H9 (cell line): Measurements from ENCODE around the gene HS3ST2. TPM values are rescaled to one million over a fixed set of nuclear protein-coding genes. Genes with fewer than 3 reads are reported as not detected.

Experiments
- DNase-seq: peaks from one replicate; pipeline ENCODE4 v3.0.0-alpha.2; 2017
- H2AFZ ChIP-seq: one replicate; pipeline ENCODE4 v1.6.1; 2013; ENCODE audit warnings: mild to moderate bottlenecking, low read length, control low read depth, moderate library complexity
- H2AK5ac ChIP-seq: 2 replicates; pipeline ENCODE4 v1.6.1; 2013; ENCODE audit warnings: low read length, control low read depth, mixed read lengths; ENCODE audit not compliant: insufficient read length
- H2BK120ac ChIP-seq: one replicate; pipeline ENCODE4 v1.6.1; 2013; ENCODE audit warnings: low read depth, mild to moderate bottlenecking, low read length, control low read depth, inconsistent platforms; ENCODE audit not compliant: poor library complexity, severe bottlenecking
- H2BK12ac ChIP-seq: 2 replicates; pipeline ENCODE4 v1.6.1; 2013; ENCODE audit warnings: low read length, control low read depth, mixed read lengths, low read depth; ENCODE audit not compliant: insufficient read length
- H2BK15ac ChIP-seq: 2 replicates; pipeline ENCODE4 v1.6.1; 2013; ENCODE audit warnings: low read depth, low read length, control low read depth
- H2BK20ac ChIP-seq: one replicate; pipeline ENCODE4 v1.6.1; 2013; ENCODE audit warnings: low read depth, mild to moderate bottlenecking, low read length, control low read depth, inconsistent platforms; ENCODE audit not compliant: poor library complexity, severe bottlenecking
- H2BK5ac ChIP-seq: 2 replicates; pipeline ENCODE4 v1.6.1; 2013; ENCODE audit warnings: low read length, control low read depth, mixed read lengths; ENCODE audit not compliant: insufficient read length
- H3K14ac ChIP-seq: 2 replicates; pipeline ENCODE4 v1.6.1; 2013; ENCODE audit warnings: low read length, control low read depth; ENCODE audit not compliant: insufficient read depth
- H3K18ac ChIP-seq: 2 replicates; pipeline ENCODE4 v1.6.1; 2013; ENCODE audit warnings: low read depth, mild to moderate bottlenecking, mixed read lengths, low read length, control low read depth; ENCODE audit not compliant: insufficient read length
- H3K23ac ChIP-seq: 2 replicates; pipeline ENCODE4 v1.6.1; 2013; ENCODE audit warnings: low read length, control low read depth, mixed read lengths, low read depth; ENCODE audit not compliant: insufficient read length
- H3K23me2 ChIP-seq: 2 replicates; pipeline ENCODE4 v1.6.1; 2013; ENCODE audit warnings: low read depth, mild to moderate bottlenecking, mixed read lengths, low read length, control low read depth; ENCODE audit not compliant: insufficient read length, poor library complexity, severe bottlenecking
- H3K27ac ChIP-seq: 2 replicates; pipeline ENCODE4 v1.5.1; 2013; ENCODE audit warnings: low read length, control low read depth, mixed read lengths, low read depth; ENCODE audit not compliant: insufficient read length
- H3K27me3 ChIP-seq: 2 replicates; pipeline ENCODE4 v1.6.1; 2013; ENCODE audit warnings: low read length, control low read depth, inconsistent platforms; ENCODE audit not compliant: insufficient read depth
- H3K4ac ChIP-seq: 2 replicates; pipeline ENCODE4 v1.6.1; 2013; ENCODE audit warnings: low read depth, mild to moderate bottlenecking, control low read depth, inconsistent platforms, low read length, moderate library complexity
- H3K4me1 ChIP-seq: 2 replicates; pipeline ENCODE4 v1.6.1; 2013; ENCODE audit warnings: low read length, control low read depth, inconsistent platforms; ENCODE audit not compliant: insufficient read depth
- H3K4me2 ChIP-seq: 2 replicates; pipeline ENCODE4 v1.6.1; 2013; ENCODE audit warnings: low read length, control low read depth, mixed read lengths; ENCODE audit not compliant: insufficient read length, insufficient read depth
- H3K56ac ChIP-seq: 2 replicates; pipeline ENCODE4 v1.6.1; 2013; ENCODE audit warnings: low read depth, mild to moderate bottlenecking, mixed read lengths, low read length, control low read depth; ENCODE audit not compliant: insufficient read length
- H3K79me1 ChIP-seq: 2 replicates; pipeline ENCODE4 v1.6.1; 2013; ENCODE audit warnings: low read depth, mild to moderate bottlenecking, moderate library complexity, low read length, control low read depth, inconsistent platforms; ENCODE audit not compliant: insufficient read depth, poor library complexity, severe bottlenecking
- H3K79me2 ChIP-seq: 2 replicates; pipeline ENCODE4 v1.6.1; 2013; ENCODE audit warnings: low read length, control low read depth, inconsistent platforms; ENCODE audit not compliant: insufficient read depth
- H3K9ac ChIP-seq: 2 replicates; pipeline ENCODE4 v1.6.1; 2013; ENCODE audit warnings: low read length, control low read depth, mixed read lengths; ENCODE audit not compliant: insufficient read length; ENCODE audit errors: extremely low read depth
- H3K9me3 ChIP-seq: one replicate; pipeline ENCODE4 v1.6.1; 2013; ENCODE audit warnings: low read depth, low read length, inconsistent platforms; ENCODE audit not compliant: control insufficient read depth
- H3T11ph ChIP-seq: one replicate; pipeline ENCODE4 v1.6.1; 2013; ENCODE audit warnings: mild to moderate bottlenecking, low read length, control low read depth, inconsistent platforms
- H4K20me1 ChIP-seq: one replicate; pipeline ENCODE4 v1.6.1; 2013; ENCODE audit not compliant: control insufficient read depth, insufficient read length, insufficient read depth
- H4K5ac ChIP-seq: 2 replicates; pipeline ENCODE4 v1.6.1; 2013; ENCODE audit warnings: low read depth, mild to moderate bottlenecking, mixed read lengths, low read length, control low read depth; ENCODE audit not compliant: insufficient read length
- H4K8ac ChIP-seq: replicated peaks from 2 replicates; pipeline ENCODE4 v1.6.1; 2013; ENCODE audit warnings: low read length, control low read depth, mixed read lengths, low read depth; ENCODE audit not compliant: insufficient read length
- H4K91ac ChIP-seq: 2 replicates; pipeline ENCODE4 v1.6.1; 2013; ENCODE audit warnings: low read depth, mild to moderate bottlenecking, moderate library complexity, mixed read lengths, low read length, control low read depth; ENCODE audit not compliant: insufficient read length
- H3K27ac Mint-ChIP-seq, 3 experiments: 2 replicates in 2 of 3; 3 replicates in 1 of 3; pipeline ENCODE4 v1.8.0; 2020 to 2021; ENCODE audit warnings: mixed read lengths in 3 of 3, mild to moderate bottlenecking in 1 of 3, moderate library complexity in 1 of 3
- H3K27me3 Mint-ChIP-seq: 2 replicates; pipeline ENCODE4 v1.8.0; 2021; ENCODE audit warnings: low read depth, mild to moderate bottlenecking, moderate library complexity, mixed read lengths
- H3K36me3 Mint-ChIP-seq, 3 experiments: 2 replicates in 2 of 3; 3 replicates in 1 of 3; pipeline ENCODE4 v1.8.0; 2020 to 2021; ENCODE audit warnings: low read depth in 3 of 3, mixed read lengths in 3 of 3; ENCODE audit not compliant: insufficient read depth in 1 of 3
- H3K4me1 Mint-ChIP-seq, 2 experiments: 2 replicates each; pipeline ENCODE4 v1.8.0; 2020; ENCODE audit warnings: mixed read lengths in 2 of 2
- H3K4me3 Mint-ChIP-seq, 2 experiments: 2 replicates in 1 of 2; 3 replicates in 1 of 2; pipeline ENCODE4 v1.8.0; 2020 to 2021; ENCODE audit warnings: mild to moderate bottlenecking in 2 of 2, mixed read lengths in 2 of 2, moderate library complexity in 1 of 2
- H3K9me3 Mint-ChIP-seq, 2 experiments: 2 replicates in 1 of 2; 3 replicates in 1 of 2; pipeline ENCODE4 v1.8.0; 2020; ENCODE audit warnings: mild to moderate bottlenecking in 2 of 2, mixed read lengths in 2 of 2, moderate library complexity in 1 of 2
- CTCF ChIP-seq: fragments of 200-600 bp; sonication (generic); conservative IDR thresholded peaks from 3 replicates; pipeline ENCODE4 v1.8.0; 2021; ENCODE audit warnings: antibody characterized with exemption, mild to moderate bottlenecking
- WGBS: extraction: QIAGEN DNeasy Blood & Tissue Kit; methylation state at CpG from one replicate; pipeline ENCODE4 v1.1.7; 2013; ENCODE audit warnings: missing lambda C conversion rate, low lambda C conversion rate, mixed read lengths; ENCODE audit not compliant: insufficient read length; ENCODE audit errors: extremely low coverage; 5-methylcytosine and 5-hydroxymethylcytosine counted together
- total RNA-seq: library from RNA; stranded (reverse); gene quantifications from 2 replicates; pipeline ENCODE4 v1.2.1, GENCODE V29; 2021

HS3ST2 gene
- total RNA-seq, 1 experiment from 2014 or later, result 3.1 TPM

GRCh38 chr16:22929461-22929860 is 115.5 kb downstream of the HS3ST2 start:
- Histone ChIP-seq H2BK120ac (no peak overlapping the region), H3T11ph (no peak overlapping the region), H2BK12ac (no peak overlapping the region), H3K27me3 (no peaks in the 10 kb centered on the region), H2BK5ac (no peak overlapping the region), H3K9me3 (no peaks in the 10 kb centered on the region), H3K27ac (no peak overlapping the region), H2BK20ac (no peak overlapping the region), H3K18ac (no peak overlapping the region), H3K4me2 (no peak overlapping the region), H2AFZ (no peak overlapping the region), H2BK15ac (no peak overlapping the region), H3K56ac (no peak overlapping the region), H4K8ac (no peak overlapping the region), H3K23me2 (no peaks in the 10 kb centered on the region), H3K14ac (no peak overlapping the region), H2AK5ac (no peak overlapping the region), H3K23ac (no peak overlapping the region), H3K79me1 (no peaks in the 10 kb centered on the region), H3K79me2 (no peaks in the 10 kb centered on the region), H4K91ac (no peak overlapping the region), H3K4ac (no peak overlapping the region), H3K9ac (no peak overlapping the region), H4K5ac (no peak overlapping the region), H3K4me1 (peaks cover 3% of the 10 kb centered on the region), H4K20me1 (no peaks in the 10 kb centered on the region)
- Mint-ChIP-seq H3K4me3 (no peak overlapping the region), H3K36me3 (no peaks in the 10 kb centered on the region), H3K9me3 (peaks cover 0 to under 1% of the 10 kb centered on the region in 2 experiments; a peak in 1 of 5 replicates), H3K27ac (no peak overlapping the region), H3K27me3 (no peaks in the 10 kb centered on the region; the same call in 1 of the 2 replicates), H3K4me1 (peaks cover 24 to 29% of the 10 kb centered on the region in 2 experiments)
- WGBS, result no CpG with 5 or more reads among the region's 3 CpGs
- DNase-seq, result no peak
- no peak for TF ChIP-seq CTCF
